ENCODE data around the gene BCKDHB.
"Not testable (repeated sequence)": the region's sequence is repeated elsewhere in the genome, so short reads cannot be mapped to it uniquely, and the experiment has no call there.

Gene BCKDHB

DNA sequence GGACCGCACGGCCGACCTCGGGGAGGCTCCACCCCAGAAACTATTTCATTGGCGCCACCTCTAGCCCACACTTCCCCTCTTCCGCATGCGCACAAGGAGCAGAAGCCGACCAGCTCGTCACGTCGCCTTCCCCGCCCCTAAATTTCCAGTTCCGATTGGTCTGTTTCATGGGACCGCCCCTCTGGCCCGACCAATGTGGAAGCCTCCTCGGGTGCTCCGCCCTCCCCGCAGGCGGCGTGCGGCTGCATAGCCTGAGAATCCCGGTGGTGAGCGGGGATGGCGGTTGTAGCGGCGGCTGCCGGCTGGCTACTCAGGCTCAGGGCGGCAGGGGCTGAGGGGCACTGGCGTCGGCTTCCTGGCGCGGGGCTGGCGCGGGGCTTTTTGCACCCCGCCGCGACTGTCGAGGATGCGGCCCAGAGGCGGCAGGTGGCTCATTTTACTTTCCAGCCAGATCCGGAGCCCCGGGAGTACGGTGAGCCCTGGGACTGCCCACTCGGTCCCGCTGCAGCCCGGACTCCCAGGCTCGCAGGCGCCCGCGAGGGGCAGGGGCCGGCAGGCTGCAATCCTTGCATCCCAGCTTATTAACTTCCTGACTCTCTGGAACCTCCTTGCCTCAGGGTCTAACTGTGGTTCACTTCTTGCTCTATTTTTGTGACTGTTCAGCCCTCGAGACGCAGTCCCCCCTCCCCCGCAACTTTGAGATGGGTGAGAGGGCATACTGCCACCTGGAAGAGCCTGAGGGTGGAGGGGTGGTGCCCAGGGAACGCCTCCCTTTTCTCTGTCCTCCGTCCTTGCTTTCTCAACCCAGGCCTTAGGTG is at the start of gene BCKDHB:
Gene BCKDHB, plus strand, starts transcription at position 254 of the 818 bp plus-strand sequence. Its CDS starts 23 bp downstream, at position 277.
- DNase-seq (ENCODE audit: low spot score): peak; percentile 98

DNA sequence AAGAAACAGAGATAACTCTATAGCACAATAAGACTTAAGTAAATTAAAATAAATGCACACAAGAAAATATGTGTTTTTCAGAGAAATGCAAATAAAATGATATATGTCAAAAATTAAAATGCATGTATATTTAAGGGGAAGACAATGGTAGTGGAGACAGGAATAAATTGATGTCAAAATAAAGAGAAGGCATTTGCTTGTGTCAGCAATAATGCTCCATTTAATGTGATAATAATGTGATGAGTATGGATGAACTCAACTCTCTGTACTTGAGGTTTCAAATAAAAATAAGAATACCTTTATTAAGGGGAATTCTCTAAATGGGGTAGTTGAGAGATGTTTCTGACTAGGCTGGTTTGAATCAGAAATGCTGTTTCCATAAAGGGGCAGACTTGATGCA is 45.7 kb upstream of the BCKDHB start:
- DNase-seq (ENCODE audit: low spot score): no peak

DNA sequence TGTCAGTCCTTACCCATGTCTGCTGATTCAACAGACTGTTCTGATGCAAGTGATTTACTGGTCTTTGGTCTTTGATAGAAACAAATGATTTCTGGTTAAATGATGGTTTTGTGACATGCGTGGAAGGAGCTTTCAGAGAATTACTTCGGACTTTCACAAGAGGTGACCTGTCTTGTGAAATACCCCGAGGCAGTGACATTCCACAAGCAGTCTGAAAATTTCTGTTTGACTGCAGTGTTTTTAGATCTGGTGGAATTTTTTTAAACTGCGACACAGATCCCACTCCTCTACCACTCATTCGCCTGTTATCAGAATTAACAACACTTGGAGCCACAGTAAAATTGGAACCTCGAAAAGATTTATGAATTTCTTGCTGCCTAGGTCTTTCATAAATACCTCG is 38.3 kb upstream of the BCKDHB start:
- not testable (repeated sequence) for DNase-seq (ENCODE audit: low spot score)

DNA sequence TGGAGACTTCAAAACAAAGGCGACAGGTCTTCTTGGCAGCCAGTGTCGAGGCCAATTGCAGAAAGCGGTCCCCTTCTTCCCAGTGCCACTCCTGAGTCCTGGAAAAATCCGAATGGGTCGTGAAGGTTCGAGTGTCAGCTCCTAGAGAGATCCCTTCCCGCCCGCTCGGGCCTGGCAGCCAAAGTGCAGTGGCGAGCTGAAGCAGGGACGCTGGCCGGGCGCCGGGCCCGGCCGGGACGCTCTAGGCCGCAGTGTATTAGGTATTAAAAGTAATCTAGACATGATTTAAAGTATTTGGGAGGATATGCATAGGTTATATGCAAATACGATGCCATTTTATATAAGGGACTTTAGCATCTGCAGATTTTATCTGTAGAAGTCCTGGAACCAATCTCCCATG is 36.0 kb upstream of the BCKDHB start:
- DNase-seq (ENCODE audit: low spot score): not testable (repeated sequence)

DNA sequence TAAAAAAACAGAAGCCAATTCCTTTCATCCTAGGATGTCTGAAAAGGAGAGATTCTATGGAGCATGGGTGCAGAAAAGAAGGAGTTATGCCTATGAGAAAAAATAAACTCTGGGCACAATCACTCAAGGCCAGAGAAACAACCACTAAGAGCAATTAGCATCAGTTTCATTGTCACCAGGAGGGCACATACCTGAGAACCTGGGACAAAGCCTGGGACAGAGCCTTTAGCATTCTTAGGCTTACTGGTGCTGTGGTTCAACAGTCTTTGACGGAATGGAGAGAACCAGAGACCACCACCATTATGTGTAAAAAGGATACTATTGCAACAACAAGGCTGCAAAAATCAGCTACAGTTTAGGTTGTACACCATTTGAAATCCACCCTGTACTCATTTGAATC is 29.4 kb upstream of the BCKDHB start:
- DNase-seq (ENCODE audit: low spot score): no peak

DNA sequence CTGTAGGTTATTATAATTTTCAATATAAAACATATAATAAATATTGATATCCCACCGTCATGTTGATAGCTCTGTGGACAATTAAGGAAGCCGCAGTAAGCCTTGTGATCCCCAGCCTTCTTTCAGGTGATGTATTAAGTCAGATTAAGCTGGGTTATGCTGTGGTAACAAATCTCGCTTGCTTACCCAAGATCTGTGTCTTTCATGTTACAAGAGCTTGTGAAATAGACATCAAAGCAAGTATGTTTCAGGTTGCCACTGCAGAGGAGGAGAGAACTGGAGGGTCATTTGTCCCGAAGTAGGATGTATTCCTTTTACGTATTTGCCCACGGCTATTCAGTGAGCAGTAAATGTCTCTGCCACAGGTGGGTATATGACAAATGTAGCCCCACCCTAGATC is 17.8 kb upstream of the BCKDHB start:
- no peak for DNase-seq (ENCODE audit: low spot score)

DNA sequence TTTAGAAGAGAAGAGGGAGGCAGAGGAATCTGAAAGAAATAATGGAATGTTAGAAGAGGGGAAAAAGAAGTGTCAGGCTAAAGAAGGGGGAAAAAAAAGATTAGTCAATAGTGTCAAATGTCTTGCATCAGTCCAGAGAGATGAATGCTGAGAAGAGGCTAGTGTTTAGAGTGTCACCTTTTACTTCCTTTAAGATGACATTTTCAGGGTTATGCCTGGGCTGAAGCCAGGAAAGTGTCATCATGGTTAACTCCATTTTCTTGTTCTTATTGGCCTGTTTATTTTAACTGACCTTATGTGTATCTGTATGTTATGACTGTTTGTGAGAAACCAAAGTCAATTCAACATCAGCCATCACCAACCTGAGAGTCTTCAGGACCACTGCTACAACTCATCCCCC is 15.0 kb upstream of the BCKDHB start:
- no peak for DNase-seq (ENCODE audit: low spot score)

DNA sequence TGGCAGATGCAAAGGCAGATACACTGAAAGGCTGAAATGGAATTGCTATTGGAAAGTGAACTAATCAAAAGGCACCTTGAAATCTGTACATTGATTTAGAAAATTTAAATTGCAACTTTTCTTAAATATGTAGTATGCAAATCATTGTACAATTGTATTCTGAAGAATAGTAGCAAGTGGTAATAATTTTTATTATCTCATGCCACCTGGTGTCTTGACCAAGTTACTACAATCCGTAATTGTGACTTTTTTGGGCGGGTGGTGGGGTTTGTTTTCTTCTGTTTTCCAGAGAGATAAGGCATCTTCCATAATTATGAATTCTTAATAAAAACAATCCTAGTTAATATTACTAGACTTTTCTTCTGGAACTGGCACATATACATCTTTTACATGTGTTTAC is 12.5 kb upstream of the BCKDHB start:
- peak; percentile 21 for DNase-seq (ENCODE audit: low spot score)

DNA sequence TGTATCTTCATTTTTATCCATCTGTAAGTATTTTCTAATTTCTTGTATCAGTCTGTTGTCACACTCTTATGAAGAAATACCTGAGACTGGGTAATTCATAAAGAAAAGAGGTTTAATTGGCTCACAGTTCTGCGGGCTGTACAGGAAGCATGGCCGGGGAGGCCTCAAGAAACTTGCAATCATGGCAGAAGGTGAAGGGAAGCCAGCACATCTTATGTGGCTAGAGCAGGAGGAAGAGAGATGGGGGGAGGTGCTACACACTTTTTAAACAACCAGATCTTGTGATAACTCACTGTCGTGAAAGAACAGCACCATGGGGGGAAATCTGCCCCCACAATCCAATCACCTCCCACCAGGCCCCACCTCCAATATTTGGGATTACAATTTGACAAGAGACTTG is 10.9 kb upstream of the BCKDHB start:
- no peak for DNase-seq (ENCODE audit: low spot score)

DNA sequence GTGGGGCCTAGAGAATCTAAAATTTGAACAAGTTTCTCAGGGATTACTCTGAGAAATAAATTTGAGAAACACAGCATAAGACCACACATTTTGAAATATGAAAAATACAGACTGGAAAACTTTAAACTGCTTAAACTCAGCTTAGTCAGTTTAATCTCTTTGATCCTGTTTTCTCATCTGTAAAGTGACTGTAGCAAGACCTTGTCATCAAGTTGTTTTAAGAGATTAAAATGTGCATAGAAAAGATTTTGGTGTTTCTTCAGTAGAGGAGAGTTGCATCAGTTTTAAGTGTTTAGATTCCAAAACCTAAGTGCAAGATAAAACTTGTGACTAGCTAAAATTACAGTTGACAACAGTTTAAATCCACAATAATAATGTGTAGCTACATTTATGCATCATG is 8.1 kb upstream of the BCKDHB start:
- no peak for DNase-seq (ENCODE audit: low spot score)

DNA sequence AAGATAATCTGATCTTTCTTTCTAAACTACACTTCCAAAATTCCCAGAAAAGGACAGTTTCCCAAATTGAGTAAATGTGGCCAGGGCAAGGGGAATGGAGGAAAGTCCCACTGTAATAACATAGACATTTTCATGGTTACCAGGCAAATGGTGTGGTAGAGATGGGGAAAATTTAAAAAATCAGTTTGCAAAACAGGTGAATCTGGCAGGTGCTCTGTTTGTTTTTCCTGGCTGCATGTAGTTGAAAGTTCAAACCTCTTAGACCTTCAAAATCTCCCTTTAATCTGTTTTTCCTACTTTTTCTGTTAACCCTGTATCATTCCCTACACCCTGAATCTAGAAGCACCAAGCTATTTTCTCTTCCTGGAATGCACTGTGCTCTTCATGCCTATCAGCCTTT is 2.0 kb upstream of the BCKDHB start:
- no peak for DNase-seq (ENCODE audit: low spot score)

DNA sequence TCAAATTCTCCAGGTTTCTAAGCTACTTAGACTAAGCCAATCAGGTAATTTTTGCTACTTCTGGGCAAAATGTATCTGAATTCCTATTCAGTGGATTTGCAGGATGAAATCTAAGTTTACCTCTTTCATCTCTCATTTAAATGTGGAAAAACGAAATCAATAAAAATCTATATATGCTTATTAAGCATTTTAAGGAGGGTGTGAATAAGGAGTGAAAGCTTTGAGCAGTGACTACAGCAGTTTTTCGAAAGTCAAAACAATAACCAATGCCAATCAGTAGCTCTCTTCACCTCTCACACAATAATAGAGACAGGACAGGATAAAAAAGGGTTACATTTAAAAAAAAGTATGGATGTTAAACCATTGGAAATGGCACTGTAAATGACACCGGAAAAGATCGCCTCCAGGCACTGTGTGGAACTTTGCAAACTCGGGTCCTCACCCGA is 476 bp upstream of the BCKDHB start:
- DNase-seq (ENCODE audit: low spot score): no peak

DNA sequence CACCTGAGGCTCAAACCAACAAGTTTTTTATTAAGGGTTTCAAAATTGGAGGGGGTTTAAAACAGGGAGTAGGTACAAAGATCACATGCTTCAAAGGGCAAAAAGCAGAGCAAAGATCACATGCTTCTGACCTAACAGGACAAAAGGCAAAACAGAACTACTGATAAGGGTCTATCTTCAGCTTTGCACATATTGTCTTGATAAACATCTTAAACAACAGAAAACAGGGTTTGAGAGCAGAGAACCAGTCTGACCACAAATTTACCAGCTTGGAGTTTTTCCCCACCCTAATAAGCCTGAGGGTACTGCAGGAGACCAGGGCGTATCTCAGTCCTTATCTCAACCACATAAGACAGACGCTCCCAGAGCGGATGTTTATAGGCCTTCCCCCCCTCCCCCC is 16.1 kb downstream of the BCKDHB start:
- not testable (repeated sequence) for DNase-seq (ENCODE audit: low spot score)

DNA sequence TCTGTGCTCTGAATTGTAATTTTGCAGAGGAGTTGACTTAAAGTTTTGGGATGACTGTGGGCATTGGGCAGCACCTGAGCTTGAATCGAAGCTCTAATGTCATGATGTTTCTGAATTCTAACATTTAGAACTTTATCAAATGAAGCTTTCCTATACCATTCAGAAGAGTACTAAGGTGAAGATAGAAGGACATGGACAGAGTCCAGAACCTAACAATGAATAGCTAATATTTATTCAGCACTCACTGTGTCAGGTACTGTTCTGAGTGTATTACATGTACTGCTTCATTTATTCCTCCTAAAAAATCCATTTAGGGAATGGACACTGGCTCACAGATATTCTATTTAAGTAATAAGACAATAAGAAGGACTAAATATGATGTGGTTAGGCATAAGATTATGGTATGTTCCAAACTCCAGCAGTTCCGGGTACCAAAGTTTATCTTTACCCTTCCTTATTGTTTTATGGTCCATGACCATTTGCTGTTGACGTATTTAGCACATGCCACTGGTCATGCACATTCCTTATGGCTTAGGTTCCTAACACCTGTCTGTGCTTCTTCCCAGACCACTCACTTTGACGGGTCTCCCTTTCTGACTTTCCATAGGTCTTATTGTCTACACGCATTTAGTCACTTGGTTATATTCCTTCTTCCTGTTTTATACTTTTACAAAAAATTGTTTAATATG is 20.3 kb downstream of the BCKDHB start:
- DNase-seq (ENCODE audit: low spot score): no peak

DNA sequence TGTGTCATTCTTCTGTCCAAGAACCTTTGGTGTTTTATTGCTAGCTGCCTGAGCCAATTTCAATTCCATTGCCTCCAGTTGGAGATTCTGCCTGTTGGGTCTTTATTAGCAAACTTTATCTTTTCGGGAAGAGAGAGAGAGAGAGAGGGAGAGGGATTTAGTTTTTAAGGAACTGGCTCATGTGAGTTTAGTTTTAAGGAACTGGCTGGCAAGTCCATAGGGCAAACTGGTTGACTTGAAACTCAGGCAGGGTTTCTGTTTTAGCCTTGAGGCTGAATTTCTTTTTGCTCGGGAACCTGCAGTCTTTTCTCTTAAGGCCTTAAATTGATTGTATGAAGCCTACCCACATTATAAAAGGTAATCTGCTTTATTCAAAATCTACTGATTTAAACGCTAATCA is 23.0 kb downstream of the BCKDHB start:
- no peak for DNase-seq (ENCODE audit: low spot score)

DNA sequence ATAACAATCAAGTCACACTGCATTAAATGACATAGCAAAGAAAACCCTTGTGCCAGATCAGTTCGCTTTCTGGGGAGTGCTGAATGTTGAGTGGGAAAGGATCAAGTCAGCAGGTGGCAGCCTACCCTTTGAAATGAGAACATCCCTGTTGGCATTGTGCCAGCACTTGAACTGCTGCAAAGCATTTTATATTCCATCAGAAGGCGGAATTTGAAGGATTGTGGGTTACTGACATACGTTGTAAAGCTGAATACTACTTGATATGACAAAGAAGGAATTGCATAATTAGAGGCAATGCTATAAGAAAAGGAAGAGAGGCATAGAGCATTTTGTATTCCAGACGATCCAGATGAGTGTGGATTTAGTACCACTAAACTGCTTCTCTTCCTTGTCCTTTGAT is 26.5 kb downstream of the BCKDHB start:
- peak; percentile 34 for DNase-seq (ENCODE audit: low spot score)

DNA sequence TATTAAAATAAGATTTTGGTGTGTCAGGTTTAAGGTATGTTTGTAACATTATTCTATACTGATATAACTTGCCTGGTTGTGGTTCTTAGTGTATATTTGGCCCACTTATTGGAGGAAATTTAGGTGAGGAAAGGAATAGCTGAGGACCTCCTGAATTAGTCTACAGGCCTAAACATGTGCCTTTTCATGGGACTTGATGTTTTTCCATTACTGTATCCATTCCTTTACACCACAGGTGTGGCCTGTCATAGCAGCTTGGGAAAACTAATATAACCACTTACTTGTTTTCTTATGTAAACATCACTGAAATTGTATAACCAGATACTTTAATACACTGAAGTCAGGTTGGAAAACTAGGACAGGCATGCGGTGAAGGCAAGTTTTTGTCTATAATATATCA is 27.6 kb downstream of the BCKDHB start:
- DNase-seq (ENCODE audit: low spot score): no peak

DNA sequence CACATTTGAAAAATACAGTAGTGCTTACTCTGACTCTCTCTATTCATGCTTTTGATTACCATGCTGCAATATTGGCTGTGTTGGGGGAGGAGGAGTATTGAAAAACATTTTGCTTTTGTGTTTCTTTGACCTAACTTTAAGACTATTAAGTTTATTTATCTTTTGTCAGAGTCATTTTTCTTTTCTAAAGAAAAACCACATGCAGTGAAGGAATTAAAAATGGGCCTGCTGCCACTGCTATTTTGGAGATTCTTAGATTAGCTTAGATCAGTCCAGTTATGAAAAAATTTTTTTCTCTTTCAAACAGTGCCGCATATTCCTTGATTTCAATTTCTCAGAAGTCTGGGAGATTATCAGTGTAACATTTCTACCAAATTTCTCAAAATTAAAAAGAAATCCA is 36.1 kb downstream of the BCKDHB start:
- DNase-seq (ENCODE audit: low spot score): no peak

DNA sequence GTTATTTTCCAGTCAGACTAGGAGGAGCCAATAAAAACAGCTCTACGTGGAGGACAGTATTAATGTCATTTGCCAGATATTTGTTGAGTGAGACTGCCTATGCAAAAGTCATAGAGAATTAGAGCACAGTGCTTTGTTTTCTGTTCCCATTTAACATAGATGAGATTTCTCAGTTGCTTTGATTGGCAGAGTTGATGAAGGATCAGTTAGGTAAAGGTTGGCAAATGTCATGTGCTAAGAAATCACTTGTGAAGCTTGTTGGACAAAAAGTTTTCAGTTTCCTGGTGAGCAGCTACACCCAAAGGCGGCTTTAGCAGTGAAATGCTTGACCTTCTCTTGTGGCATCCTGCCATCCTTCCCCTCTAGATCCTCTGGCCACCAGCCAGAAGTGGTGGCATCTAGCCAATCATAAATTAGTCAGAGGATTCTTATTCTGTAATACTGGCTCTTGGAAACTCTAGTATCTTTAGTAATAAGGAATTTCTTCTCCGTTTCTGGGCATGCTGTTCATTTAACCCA is 37.0 kb downstream of the BCKDHB start:
- DNase-seq (ENCODE audit: low spot score): peak; percentile 84

DNA sequence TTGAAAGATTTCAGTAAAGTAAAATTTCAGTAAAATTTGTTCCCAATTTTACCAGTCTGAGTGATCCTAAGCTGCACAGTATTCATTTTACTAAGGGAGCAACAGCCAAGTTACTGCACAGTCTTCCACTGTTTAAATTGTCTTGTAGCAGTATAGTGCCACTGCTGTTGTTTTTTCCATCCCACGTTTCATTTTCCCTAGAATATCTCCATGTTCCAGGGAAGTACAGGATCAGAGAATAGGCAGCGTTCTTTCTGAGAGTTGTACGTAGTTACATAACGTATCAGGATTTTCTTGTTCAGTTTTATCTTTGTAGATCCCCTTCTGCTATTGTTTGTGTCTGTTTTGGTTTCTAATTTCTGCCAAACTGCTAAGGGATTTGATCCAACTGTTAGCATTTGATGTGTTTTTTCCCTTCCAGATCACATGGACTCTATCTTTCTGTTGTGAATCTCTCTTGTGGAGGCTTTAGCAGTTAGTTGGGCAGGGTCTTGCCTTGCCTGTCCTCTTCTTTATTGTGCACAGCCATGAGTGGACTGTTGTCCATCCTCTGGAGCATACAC is 38.4 kb downstream of the BCKDHB start:
- no peak for DNase-seq (ENCODE audit: low spot score)

DNA sequence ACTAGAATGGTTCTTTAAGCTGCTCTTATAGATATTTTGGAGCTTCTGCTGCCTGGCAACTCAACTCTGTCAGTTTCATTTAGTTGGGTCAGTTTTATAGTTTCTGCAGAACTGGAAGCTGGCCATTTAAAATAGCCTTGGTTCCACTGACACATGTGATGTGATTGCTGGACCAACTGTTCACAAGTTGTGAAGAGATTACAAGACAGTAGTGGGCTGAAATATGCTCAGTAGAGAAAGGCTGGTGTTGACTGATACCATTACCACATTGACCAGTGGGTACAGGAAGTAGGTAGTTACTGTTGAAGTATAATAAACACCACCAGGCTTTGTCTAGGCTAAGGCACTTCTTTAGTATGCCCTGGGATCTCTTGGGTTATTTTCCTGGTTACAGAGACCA is 39.0 kb downstream of the BCKDHB start:
- DNase-seq (ENCODE audit: low spot score): no peak

DNA sequence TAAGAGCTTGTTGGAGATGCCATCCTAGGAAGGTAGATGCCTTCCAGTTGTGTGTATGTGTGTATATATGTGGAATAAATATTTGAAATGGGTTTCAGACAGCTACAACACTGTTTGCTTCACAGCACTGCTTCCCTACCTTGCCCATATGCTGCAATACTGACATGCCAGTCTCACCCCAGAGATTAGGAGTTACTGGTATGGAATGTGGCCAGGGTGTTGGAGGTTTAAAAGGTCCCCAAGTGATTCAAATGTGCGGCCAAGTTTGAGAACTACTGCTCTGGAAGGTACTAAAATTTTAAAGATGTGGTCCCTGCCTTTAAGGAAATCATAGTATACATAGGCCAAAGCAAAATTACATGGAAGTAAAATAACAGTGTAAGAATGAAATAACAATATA is 39.5 kb downstream of the BCKDHB start:
- no peak for DNase-seq (ENCODE audit: low spot score)

DNA sequence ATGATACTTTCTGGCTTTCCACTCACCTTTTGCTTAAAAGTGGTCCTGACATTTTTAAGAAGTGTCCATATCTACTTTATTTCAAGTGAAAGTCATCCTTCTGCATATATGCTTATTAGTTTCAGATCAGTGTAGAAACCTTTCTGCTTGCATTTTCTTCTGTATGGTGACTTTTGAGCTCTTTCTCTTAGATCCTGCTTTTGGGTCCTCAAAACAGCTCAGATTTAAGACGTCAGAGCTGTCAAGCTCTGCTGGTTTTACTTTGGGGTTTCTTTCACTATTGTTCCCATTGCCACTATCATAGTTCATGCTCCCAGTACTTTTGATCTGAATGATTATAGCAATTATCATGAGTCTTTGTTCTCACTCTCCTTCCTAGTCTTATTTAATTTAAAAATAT is 41.7 kb downstream of the BCKDHB start:
- DNase-seq (ENCODE audit: low spot score): no peak

Data from LoVo (cell line).